GM21515 (cell line): ENCODE measurements around the gene PFKFB3.

Experiments
- ATAC-seq: cut with Tn5 transposase; IDR thresholded peaks from one replicate; pipeline ENCODE4 v1.9.1; 2021; ENCODE audit not compliant: unreplicated experiment

PFKFB3 gene

DNA sequence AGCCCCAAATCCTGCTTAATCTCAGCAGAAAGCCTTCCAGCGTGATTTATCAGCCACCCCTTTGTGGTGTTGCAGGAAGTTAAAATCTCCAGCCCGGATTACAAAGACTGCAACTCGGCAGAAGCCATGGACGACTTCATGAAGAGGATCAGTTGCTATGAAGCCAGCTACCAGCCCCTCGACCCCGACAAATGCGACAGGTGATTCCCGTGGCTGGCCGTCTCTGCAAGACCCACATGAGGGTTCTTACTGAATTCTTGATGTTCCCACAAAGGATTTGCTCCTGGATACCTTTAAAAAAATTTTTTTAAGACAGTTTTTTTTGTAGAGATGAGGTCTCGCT lies 16.7 kb downstream of the PFKFB3 start:
- no peak for ATAC-seq

DNA sequence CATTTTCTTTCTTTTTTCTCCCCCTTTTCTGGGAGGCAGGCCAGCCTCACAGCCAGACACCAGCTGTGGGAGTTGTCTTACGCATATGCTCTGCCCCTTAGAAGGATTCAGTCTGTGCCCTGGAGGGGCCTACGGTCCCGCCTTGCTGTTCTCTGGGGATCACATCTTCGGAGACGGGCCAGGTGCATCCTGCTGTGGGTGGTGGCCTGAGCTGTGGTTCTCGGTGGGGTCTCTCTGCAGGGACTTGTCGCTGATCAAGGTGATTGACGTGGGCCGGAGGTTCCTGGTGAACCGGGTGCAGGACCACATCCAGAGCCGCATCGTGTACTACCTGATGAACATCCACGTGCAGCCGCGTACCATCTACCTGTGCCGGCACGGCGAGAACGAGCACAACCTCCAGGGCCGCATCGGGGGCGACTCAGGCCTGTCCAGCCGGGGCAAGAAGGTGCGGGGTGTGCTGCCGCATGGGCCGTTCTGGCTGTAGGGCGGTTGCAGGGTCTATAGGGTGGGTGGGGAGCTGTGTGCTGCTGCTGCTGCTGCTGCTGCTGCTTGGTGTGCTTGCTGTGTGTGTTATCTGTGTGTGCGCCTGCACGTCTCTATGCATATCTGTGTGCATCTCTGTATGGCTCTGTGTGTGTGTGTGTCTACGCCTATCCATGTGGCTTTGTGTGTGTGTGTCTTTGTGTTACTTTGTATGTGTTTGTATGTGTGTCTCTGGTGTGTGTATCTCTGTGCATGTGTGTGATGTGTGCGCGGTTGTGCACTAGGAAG lies 17.9 kb downstream of the PFKFB3 start:
- no peak for ATAC-seq

DNA sequence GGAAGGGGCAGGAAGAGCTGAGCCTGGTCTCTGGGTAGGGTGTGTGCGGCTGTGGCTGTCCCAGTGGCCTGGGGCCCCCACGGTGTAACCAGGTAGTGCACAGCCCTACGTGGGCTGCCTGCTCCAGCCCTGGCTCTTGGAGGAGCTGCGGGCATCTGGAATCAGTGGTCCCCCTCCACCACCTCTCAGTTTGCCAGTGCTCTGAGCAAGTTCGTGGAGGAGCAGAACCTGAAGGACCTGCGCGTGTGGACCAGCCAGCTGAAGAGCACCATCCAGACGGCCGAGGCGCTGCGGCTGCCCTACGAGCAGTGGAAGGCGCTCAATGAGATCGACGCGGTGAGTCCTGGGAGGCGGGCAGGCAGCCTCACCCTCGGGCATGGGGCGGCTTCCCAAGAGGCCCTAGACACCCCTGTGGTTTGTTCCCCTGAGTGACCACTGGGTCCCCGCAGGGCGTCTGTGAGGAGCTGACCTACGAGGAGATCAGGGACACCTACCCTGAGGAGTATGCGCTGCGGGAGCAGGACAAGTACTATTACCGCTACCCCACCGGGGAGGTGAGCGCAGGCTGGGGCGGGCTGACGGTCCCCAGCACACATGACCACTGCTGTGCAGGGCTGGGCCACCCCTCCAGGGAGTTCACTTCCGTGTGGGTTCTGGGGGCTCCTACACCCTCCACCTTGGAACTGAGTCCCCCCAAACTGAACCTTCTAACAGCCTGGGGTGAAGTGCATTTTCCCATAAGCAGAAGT lies 18.6 kb downstream of the PFKFB3 start:
- no peak for ATAC-seq

DNA sequence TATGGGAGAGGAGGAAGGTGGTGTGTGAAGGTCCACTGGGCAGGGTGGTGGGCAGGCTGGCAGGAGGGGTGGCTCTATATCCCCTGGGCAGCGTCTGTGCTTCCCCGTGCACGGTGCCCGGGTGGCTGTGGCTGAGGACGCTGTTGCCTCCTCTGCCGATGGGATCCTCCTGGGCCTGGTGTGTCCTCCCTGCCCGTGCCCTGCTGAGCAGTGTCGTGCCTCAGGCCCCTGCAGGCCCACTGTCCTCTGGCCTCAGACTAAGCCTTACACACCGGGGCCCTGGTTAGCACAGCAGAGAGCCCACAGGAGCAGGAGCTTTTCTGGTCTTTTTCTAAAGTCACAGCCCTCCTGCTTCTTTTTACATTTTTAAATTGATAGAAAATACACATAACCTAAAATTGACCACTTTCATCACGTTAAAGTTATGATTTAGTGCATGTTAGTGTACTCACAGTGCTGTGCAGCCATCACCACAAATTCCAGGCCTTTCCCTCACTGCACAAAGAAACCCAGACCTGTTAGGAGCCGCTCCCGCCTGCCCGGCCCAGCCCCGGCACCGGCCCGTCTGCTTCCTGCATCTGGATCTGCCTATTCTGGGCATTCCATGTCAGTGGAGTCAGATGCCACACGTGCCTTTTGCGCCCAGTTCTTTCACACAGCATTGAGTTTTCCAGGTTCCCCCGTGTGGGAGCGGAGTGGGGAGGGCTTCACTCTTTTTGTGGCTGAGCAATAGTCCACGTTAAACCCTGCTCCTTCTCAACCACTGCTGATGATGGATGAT lies 19.4 kb downstream of the PFKFB3 start:
- no peak for ATAC-seq

DNA sequence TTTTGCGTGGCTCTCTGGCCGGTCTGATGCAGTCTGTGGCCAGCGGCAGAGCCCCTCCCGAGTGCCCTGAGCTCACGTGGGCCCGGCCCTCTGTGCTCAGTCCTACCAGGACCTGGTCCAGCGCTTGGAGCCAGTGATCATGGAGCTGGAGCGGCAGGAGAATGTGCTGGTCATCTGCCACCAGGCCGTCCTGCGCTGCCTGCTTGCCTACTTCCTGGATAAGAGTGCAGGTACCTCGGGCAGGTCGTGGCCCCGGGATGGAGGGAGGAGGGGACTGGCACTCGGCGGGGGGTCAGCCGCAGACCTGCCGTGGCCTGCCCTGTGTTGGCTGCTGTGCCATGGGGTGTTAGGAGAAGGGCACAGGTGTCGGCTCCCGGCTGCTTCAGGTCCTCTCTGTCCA lies 20.0 kb downstream of the PFKFB3 start:
- no peak for ATAC-seq

DNA sequence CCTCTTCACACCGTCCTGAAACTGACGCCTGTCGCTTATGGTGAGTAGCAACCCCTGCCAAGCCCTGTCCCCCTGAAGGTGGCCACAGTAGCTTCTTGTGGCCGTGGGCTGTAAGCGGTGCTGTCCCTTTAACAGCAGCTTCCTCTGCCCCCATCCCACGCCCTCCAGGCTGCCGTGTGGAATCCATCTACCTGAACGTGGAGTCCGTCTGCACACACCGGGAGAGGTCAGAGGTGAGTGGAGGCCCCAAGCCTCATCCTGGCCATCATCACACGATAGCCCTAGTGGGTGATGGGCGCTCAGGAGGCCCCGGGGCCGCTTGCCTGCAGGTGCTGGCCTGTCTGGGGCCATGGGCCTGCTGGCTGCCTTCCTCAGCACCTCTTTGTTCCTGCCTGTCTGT lies 21.2 kb downstream of the PFKFB3 start:
- no peak for ATAC-seq

DNA sequence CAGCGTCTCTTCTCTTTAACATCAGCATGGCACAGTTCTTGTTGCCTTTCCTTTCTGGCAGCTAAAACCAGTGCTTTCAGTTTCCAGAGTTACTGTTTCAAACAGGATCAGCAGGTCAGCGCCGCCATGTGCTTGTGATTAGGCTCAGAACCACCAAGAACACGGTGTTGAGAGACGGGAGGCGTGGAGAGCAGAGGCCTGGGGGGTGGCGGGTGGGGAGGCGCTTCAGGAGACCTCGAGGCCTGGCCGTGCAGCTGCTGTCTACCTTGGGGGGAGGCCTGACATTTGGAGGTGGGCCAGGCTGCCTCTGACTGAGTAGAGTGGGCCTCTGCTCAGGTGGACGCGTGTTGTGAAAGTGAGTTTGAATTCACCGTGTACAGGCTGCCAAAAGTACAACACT lies 22.0 kb downstream of the PFKFB3 start:
- ATAC-seq: no peak

DNA sequence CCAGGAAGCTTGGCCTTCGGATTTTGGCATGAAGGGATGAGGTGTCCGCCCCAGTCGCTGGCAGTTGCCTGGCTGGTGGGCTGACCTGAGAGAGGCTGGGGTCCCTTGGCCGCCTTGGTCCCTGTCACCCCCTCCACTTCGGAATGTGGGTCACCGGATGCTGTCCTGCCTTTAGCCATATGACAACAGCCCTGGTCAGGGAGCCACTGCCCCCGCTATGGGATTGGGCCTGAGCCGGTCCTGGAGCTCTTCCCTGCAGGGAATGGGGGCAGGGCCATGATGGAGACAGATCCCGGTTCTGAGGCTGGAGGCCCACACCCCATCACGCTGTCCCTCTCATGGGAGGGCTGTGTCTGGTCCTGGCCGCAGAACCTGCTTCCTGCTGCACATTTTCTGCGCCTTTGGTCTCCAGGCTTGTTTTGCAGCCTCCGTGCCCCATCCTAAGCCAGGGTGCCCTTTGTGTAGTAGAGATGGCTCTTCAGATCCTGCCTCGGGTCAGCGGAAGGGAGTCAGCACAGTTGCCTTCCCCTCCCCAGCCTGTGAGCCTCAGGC lies 22.6 kb downstream of the PFKFB3 start:
- no peak for ATAC-seq

DNA sequence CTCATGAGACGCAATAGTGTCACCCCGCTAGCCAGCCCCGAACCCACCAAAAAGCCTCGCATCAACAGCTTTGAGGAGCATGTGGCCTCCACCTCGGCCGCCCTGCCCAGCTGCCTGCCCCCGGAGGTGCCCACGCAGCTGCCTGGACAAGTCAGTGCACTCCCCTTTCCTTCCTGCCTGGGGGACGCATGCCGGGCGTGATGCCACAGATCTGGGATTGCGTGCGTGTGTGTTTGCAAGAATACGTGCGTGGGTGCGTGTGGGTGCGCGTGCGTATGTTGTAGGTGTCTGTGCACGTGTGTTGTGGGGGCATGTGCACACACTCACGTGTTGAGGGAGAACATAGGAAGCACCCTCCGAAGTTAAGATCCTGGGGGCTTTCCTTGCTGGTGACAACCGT lies 23.5 kb downstream of the PFKFB3 start:
- ATAC-seq: no peak

DNA sequence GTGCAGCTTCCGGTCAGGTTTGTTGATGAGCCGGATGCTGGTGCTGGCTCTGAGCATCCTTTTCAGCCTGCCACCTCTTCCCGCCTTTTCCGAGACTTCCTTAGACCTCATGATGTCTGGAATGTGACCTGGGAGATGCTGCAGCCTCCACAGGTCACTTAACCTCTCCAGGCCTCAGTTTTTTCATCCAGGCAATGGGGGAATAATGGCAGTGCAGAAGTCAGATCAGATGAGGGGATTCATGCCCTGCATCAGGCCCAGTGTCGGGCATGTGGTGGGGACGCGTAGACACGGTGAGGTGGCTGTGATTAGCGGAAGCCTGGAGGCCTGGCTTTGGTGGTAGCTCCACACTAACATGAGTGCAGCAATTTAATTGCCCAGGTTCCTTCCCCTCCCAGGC lies 24.6 kb downstream of the PFKFB3 start:
- ATAC-seq: no peak

DNA sequence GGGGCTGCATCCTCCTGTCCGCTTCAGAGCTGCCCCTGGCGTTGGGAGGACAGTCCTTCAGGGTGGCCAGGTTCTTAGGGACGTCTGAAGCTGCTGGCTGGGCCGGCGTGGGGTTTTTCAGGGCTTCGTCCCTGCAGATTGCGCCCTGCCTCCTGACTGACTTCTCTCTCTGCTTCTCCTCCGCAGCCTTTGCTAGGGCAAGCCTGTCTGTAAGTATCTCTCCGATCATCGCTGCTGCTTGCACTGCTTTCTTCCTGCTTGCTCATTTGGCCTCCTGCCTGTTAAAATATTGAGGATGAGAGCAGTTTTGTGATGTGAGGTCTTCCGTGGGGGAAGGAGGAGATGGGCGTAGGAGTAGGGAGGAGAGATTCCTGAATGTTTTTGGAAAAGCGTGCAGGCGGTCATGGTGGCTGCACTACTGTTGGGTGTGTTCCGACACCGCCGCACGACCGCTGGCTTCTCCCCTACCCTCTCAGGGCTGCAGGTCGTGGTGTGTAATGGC lies 25.3 kb downstream of the PFKFB3 start:
- ATAC-seq: no peak

DNA sequence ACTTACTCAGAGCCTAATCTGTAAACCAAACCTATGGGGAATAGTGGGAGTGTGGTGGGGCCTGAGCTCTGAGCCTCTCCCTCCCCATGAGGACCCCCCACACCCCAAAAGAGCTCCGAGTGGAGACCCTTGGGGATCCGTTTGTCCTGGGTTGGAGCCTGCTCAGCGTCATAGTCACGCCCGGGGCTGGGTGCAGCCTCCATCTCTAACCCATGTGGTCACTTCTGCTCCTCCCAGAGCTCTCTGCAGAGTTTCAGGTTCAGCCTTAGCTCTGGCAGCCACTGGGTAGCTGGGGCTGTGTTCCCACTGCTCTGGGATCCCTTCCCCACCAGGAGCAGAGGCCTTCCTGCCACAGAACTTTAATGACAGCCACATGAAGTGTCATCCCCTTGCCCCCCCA lies 25.9 kb downstream of the PFKFB3 start:
- ATAC-seq: no peak

DNA sequence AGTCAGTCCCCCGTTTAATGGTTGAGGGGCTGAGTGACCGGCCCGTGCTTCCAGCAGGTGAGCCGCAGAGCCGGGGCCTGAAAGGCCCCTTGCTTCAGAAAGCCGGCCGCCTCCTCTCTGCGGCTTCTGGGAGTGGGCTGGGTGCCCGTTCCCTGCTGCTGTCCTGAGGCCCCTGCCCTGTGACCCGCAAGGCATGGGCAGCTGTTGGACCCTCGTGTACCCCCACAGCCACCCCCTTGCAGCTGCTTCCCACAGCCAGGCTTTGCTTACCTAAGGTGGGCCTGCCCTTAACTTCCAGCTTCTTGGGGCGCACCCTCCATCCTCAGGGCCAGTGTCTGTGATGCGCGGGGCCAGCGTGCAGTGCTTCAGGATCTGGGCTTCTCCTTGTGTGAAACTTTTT lies 26.6 kb downstream of the PFKFB3 start:
- no peak for ATAC-seq

DNA sequence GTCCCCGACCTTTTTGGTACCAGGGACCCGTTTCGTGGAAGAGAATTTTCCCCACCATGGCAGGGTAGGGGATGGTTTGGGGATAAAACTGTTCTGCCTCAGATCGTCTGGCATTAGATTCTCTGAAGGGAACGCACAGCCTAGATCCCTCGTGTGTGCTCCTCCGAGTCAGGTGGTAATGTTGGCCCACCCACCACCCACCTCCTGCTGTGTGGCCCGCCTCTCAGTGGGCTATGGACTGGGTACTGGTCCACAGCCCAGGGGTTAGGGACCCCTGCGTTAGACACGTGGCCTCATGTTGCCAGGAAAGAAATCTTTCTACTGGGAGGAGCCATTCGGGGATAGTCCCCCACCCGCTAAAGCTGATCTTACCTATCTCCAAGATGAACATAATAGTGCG lies 27.0 kb downstream of the PFKFB3 start:
- no peak for ATAC-seq

DNA sequence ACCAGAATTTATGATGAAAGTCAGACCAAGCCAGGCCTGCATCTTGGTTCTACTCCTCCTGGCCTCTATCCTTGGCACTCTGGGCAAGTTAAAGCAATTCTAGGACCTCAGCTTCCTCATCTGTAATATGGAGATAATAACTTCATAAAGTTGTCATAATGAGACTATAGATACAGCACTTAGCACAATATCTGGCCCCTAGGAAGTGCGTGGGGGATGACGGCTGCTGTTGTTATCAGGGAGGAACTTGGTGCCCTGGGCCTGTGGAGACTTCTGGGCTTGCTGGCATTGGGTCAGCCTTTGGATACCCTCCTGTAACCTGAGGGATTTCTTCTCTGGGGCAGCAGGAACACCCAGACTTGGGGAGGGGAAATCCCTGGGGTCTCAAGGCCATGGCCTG lies 27.6 kb downstream of the PFKFB3 start:
- no peak for ATAC-seq

DNA sequence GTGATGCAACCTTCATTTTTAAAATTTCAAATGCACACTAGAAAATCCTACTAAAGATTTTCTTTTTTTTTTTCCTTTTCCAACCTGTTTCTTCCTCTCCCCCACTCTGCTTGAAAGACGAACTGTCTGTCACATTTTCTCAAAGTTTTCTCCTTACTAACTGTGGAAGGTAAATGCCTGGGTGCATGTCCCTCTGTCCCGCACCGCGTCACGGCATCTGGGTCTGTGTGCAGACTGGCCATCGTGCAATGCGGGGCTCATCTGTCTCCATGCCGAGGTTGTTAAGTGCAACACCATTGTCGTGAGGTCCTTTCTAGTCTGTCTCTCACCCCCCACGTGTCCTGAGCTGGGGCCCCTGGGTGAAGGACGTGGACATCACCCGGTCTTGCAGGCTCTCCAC lies 28.4 kb downstream of the PFKFB3 start:
- ATAC-seq: no peak

DNA sequence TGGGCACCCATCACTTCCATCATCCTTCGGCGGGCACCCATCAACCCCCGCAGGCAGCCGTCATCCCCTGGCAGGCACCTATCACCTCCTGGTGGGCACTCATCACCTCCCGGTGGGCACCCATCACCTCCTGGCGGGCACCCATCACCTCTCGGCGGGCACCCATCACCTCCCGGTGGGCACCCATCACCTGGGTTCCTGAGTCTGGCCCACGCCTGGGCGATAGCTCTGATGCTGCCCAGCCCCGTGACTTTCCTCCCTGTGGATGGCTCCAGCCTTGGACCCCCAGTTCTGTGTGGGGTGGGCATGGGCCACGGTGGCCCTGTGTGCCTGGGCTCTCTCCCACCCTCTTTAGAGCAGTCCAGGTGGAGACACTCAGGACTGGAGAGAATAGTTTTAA lies 29.0 kb downstream of the PFKFB3 start:
- no peak for ATAC-seq

DNA sequence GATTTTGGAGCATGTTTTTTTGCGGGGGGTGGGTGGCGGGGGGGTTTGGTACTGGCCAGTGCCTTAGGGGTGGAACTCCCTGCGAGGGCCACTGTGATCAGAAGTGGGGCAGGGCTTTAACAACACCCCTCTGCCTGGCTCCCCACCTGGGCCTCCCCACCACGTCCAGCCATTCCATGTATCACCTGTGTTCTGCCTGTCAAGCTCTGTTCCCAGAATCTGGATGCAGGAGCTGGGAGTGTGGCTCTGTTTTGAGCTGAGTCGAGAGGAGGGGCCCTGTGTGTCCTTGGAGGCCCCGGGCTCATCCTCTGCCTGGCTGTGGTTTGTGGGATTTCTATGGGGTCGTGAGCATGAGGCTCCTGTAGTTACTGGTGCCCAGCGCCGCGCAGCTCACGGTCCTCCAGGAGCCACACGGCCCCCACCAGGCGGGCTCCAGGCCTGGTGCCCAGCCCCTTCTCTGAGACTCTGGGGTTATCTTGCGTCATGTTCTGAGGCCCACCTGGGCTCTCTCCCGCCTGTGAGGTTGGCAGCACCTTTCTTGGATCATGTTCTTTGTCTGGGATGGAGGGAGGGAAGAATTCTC lies 29.6 kb downstream of the PFKFB3 start:
- ATAC-seq: no peak

DNA sequence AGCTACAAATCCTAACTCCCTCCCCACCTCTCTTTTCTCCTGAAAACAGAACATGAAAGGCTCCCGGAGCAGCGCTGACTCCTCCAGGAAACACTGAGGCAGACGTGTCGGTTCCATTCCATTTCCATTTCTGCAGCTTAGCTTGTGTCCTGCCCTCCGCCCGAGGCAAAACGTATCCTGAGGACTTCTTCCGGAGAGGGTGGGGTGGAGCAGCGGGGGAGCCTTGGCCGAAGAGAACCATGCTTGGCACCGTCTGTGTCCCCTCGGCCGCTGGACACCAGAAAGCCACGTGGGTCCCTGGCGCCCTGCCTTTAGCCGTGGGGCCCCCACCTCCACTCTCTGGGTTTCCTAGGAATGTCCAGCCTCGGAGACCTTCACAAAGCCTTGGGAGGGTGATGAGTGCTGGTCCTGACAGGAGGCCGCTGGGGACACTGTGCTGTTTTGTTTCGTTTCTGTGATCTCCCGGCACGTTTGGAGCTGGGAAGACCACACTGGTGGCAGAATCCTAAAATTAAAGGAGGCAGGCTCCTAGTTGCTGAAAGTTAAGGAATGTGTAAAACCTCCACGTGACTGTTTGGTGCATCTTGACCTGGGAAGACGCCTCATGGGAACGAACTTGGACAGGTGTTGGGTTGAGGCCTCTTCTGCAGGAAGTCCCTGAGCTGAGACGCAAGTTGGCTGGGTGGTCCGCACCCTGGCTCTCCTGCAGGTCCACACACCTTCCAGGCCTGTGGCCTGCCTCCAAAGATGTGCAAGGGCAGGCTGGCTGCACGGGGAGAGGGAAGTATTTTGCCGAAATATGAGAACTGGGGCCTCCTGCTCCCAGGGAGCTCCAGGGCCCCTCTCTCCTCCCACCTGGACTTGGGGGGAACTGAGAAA lies 30.4 kb downstream of the PFKFB3 start:
- ATAC-seq: no peak

DNA sequence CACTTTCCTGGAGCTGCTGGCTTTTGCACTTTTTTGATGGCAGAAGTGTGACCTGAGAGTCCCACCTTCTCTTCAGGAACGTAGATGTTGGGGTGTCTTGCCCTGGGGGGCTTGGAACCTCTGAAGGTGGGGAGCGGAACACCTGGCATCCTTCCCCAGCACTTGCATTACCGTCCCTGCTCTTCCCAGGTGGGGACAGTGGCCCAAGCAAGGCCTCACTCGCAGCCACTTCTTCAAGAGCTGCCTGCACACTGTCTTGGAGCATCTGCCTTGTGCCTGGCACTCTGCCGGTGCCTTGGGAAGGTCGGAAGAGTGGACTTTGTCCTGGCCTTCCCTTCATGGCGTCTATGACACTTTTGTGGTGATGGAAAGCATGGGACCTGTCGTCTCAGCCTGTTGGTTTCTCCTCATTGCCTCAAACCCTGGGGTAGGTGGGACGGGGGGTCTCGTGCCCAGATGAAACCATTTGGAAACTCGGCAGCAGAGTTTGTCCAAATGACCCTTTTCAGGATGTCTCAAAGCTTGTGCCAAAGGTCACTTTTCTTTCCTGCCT lies 31.1 kb downstream of the PFKFB3 start:
- ATAC-seq: no peak
